H1 (cell line): ENCODE data around the gene MIPOL1. TPM values are rescaled to one million over a fixed set of nuclear protein-coding genes. Genes with fewer than 3 reads are reported as not detected.

Experiments used
- polyA plus RNA-seq, 7 experiments: library from polyadenylated mRNA; depleted of rRNA in 3 of 7; stranded (reverse) in 5 of 7; unstranded in 2 of 7; fragments of >200 nt in 5 of 7; fragments of 200-250 nt in 2 of 7; gene quantifications; 1 replicate in 5 of 7; 2 replicates in 1 of 7; 4 replicates in 1 of 7; pipeline versions ENCODE4 v1.2.1 to v1.2.3, GENCODE V29; 2011 to 2013; ENCODE audit warnings: missing spikeins in 2 of 7, mixed read lengths in 2 of 7
- total RNA-seq: library from RNA; stranded (reverse); fragmentation: NEBNext Ultra II Directional; extraction: Animal tissue kit (Norgen Biotek cat#: 25700); gene quantifications from 2 replicates; pipeline ENCODE4 v1.2.1, GENCODE V29; 2021
- TF ChIP-seq, protein P1 (sequence below): IDR thresholded peaks from 2 replicates; pipeline ENCODE4 v1.6.1; 2012; ENCODE audit warnings: inconsistent platforms

MIPOL1 gene
- total and polyA plus RNA-seq, 2 of the 8 experiments (the other 6 are each of a cell fraction or from before 2014, with no cell fraction given) = 2.8 to 23.9 TPM

- TF ChIP-seq, protein P1, sequence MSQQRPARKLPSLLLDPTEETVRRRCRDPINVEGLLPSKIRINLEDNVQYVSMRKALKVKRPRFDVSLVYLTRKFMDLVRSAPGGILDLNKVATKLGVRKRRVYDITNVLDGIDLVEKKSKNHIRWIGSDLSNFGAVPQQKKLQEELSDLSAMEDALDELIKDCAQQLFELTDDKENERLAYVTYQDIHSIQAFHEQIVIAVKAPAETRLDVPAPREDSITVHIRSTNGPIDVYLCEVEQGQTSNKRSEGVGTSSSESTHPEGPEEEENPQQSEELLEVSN = no peak
These were observed 390.9 kb downstream of the MIPOL1 start (continued) for GRCh38 chr14:37588667-37588955.
